Right atrium auricular region (tissue), 2 donors: ENCODE results near the gene CCSER2. TPM values are rescaled to one million over a fixed set of nuclear protein-coding genes. Genes with fewer than 3 reads are reported as not detected.

Experiments
- total RNA-seq, 2 donors: library from RNA; depleted of rRNA; stranded (reverse); fragments of >200 nt; gene quantifications; one replicate each; pipeline ENCODE4 v1.1.0, GENCODE V29; 2016

Gene CCSER2
- total RNA-seq, 2 donors from 2014 or later = 77.1 to 91.6 TPM

Other genes starting within 250 kb of the CCSER2 start
- 100 to 1,000 TPM; 242 to 490 TPM for gene GHITM, start 189.1 kb upstream of the CCSER2 start, total RNA-seq
- not detected for gene GPR15LG, start 154.8 kb upstream of the CCSER2 start, total RNA-seq
- gene CDHR1, start 134.1 kb upstream of the CCSER2 start, total RNA-seq = 1 to 10 TPM in 1 of 2 donors, under 1 TPM in 1; 0.55 to 1.6 TPM
- not detected for gene LRIT2, start 103.0 kb upstream of the CCSER2 start, total RNA-seq
- not detected for gene LRIT1, start 87.0 kb upstream of the CCSER2 start, total RNA-seq
- not detected for gene RGR, start 83.5 kb upstream of the CCSER2 start, total RNA-seq